Mesangial cell (primary cell): ENCODE results near the gene DISP1. TPM values are rescaled to one million over a fixed set of nuclear protein-coding genes. Genes with fewer than 3 reads are reported as not detected.

Experiments
- total RNA-seq: library from RNA; depleted of rRNA; stranded (reverse); fragments of >200 nt; gene quantifications from 2 replicates; pipeline ENCODE4 v1.2.3, GENCODE V29; 2015

The DISP1 gene, protein sequence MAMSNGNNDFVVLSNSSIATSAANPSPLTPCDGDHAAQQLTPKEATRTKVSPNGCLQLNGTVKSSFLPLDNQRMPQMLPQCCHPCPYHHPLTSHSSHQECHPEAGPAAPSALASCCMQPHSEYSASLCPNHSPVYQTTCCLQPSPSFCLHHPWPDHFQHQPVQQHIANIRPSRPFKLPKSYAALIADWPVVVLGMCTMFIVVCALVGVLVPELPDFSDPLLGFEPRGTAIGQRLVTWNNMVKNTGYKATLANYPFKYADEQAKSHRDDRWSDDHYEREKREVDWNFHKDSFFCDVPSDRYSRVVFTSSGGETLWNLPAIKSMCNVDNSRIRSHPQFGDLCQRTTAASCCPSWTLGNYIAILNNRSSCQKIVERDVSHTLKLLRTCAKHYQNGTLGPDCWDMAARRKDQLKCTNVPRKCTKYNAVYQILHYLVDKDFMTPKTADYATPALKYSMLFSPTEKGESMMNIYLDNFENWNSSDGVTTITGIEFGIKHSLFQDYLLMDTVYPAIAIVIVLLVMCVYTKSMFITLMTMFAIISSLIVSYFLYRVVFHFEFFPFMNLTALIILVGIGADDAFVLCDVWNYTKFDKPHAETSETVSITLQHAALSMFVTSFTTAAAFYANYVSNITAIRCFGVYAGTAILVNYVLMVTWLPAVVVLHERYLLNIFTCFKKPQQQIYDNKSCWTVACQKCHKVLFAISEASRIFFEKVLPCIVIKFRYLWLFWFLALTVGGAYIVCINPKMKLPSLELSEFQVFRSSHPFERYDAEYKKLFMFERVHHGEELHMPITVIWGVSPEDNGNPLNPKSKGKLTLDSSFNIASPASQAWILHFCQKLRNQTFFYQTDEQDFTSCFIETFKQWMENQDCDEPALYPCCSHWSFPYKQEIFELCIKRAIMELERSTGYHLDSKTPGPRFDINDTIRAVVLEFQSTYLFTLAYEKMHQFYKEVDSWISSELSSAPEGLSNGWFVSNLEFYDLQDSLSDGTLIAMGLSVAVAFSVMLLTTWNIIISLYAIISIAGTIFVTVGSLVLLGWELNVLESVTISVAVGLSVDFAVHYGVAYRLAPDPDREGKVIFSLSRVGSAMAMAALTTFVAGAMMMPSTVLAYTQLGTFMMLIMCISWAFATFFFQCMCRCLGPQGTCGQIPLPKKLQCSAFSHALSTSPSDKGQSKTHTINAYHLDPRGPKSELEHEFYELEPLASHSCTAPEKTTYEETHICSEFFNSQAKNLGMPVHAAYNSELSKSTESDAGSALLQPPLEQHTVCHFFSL (N-terminal part only)
- 4.1 and 8.0 TPM in 2 replicates for total RNA-seq

DNA sequence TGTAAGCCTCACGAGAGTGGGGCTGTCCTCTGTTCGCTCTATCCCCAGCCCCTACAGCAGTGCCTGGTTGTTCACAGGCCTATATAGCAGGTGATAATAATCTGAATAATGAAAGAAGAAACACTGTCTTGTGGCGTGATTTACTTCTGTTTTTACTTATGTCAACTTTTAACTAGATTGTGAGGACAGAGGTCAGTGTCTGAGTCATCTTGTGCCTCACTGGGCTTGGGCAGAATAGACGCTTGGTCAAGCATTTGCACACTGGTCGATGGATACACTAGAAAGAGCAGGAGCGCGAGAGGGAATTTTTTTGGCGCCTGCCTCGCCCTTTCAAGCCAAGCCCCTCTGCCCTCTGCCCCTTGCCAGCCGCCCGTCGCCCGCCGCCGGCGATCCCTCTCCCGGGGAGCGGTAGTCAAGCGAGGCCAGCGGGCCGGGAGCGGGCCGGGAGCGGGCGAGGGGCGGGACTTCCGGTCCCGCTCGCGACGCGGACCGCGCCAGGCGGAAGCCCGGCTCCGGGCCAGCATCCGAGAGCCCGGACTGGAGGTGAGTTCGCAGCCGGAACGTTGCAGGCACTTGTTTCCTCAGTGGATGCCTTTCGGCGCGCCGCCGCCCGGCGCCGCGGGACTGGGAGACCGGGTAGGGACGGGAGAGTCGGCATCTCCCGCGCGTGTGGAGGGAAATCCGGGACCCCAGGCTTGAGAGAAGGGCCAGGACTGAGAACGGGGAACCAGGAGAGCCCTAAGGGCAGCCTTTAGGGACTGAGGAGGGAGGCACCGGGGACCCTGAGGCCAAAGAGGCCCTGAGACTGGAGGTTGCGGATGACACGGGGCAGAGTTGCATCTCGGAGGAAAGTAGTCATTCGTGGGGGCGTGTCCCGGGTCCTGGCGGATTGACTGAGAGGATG lies at the start of gene DISP1:
Gene DISP1, plus strand, starts transcription at position 504 of the 904 bp plus-strand sequence. CDS start 127,785 bp downstream, outside the sequence.

Other genes with a start within 250 kb of the DISP1 start
- 1.8 and 4.9 TPM in 2 replicates for gene TAF1A, start 225.1 kb upstream of the DISP1 start, total RNA-seq
- 20.2 and 32.1 TPM in 2 replicates for gene MIA3, start 196.9 kb upstream of the DISP1 start, total RNA-seq
- 33.7 and 53.4 TPM in 2 replicates for gene AIDA, start 102.5 kb upstream of the DISP1 start, total RNA-seq
- 21.4 and 27.5 TPM in 2 replicates for gene BROX, start 102.5 kb upstream of the DISP1 start, total RNA-seq
- not detected in 2 replicates for gene FAM177B, start 77.8 kb upstream of the DISP1 start, total RNA-seq